ENCODE measurements around the gene MAFB.

The MAFB gene

GRCh38 chr20:40681165-40681564 lies 7.9 kb downstream of the MAFB start:
- DNase-seq: no peak

DNA sequence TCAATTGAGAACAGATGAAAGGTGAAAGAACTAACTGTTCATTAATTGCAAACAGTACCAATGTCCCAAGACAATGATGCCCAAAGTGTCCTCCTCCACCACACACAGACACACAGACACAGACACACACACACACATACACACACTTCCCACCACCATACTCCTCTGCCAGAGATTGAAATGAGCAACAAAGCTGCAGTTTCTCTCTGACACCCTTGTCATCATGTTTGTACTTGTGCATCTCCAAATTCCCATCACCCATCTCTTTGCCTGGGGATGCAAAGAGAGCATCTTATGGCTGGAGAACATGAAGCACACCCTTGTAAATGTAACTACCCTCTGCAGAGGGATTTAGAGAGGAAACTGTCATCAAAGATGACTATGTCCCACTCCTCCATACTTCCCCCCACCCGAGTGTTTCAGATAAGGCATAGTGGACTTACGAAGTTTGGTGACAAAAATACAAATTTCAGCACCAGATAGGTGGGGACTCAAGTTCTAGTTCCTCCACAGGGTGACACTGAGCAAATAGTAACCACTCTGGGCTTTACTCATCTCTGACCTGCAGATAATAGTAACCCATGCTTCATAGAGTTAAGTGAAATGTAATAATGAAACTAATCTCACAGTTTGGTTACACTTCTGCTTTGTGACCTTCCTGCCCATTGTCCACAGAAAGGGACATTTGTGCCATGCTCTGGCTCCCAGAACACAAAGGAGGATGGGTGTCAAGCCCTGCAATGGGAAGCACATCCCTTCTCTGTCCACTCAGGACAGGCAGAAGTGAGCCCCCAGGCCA lies 8.7 kb downstream of the MAFB start:
- no peak for DNase-seq

GRCh38 chr20:40679184-40679583 lies 9.9 kb downstream of the MAFB start:
- DNase-seq: no peak

- DNase-seq: no peak
Measured at GRCh38 chr20:40678286-40678875, 10.7 kb downstream of the MAFB start.

DNA sequence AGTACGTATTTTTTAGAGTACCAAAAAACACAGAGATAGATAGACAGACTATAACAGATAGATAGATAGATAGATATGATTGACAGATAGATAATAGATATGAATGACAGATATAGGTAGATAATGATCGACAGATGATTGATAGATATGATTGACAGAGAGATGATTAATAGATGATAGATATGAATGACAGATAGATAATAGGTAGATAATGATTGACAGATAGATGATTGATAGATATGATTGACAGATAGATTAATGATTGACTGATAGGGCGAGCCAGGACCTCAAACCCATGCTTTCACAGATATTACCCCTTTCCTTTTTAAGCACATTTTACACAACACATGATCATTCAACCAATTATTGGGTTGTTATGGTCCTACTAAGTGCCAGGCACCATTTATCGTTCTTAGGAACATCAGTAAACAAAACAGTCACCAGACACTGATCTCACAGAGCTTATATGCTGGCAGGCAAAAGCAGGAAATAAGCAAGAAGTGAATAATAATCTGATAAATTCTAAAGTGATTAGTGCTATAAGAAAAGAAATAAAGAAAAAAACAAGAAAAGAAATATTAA lies 11.6 kb downstream of the MAFB start:
- DNase-seq: no peak

DNA sequence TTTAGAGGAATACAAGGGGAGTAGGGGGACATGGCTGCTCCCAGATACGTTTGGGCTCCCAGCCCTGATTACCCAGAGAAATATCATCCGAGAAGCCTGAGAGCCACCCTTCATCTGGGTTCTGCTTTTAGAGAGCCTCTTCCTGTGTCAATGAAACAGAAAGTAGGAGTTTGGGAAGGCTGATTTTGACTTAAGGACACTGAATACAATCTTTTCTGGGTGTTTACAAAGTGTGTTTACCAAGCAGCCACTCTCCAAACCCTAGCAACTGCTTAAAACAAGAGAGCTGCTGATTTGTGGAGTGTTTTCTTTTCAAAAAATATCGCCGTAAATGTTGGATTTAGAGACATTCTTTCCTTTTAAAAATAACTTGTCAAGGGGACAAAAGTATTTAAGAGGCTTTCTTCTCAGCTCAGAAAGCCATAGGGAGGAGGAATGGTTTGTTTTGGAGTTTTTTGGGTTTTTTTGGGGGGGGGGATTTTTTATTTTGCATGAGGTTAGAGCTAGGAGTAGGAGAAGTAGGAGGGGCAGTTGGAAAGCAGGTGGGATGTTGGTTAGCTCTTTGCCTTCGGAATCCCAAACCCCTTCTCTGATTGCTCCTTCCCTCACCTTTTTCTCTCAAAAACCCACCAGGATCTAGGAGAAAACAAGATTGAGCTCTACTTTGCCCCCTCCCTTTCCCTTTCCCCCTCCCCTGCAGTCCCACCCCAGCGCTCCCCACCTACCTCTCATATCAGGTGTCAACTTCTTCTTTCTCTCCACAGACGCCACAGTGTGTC lies 12.4 kb downstream of the MAFB start:
- DNase-seq: no peak

DNA sequence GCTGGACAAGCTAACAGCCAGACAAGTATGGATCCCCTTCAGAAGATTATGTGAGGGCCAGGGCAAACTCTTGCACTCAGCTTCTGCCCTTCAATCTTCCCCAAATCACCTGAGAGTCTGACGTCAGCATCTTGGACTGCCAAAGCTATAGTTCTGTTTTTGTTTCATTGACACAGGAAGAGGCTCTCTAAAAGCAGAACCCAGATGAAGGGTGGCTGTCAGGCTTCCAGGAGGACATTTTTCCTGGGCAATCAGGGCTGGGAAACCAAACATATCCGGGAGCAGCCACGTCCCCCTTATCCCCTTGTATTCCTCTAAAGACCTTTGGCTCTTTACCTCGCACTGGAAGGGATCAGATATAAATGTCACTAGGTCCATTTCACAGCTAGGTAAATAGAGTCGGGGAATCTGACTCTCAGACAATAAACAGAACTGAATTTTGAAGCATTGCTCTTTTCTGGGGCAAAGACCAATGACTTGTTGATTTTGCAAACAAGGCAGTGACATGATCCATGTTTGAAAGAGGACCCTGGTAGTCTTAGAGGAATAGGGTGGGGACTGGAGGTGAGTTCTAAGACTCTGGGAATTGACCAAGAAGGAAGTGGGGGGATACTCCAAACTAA lies 13.3 kb downstream of the MAFB start:
- no peak for DNase-seq

GRCh38 chr20:40673442-40673841 lies 15.6 kb downstream of the MAFB start:
- DNase-seq: no peak

GRCh38 chr20:40672095-40672494 lies 16.9 kb downstream of the MAFB start:
- no peak for DNase-seq

- DNase-seq: no peak
Measured at GRCh38 chr20:40670253-40670652, 18.8 kb downstream of the MAFB start.

DNA sequence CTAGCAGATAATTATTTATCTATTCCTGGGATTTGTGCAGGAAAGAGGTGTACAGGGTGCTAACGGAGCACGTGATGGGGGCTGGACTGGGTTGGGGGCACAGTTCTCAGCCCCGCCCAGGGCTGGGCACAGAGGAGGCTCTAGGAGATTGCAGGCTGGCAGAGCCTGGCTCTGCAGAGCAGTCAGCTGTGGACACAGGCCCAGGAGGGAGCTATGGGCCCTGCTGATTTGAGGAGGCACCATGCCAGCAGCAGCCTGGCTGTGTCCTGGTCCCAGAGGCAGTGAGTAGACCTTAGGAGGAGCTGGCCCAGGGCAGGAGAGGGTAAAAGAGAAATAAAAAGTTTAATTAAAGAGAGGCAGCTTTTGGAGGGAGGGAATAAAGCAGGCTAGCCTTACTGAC lies 19.3 kb downstream of the MAFB start:
- no peak for DNase-seq

DNA sequence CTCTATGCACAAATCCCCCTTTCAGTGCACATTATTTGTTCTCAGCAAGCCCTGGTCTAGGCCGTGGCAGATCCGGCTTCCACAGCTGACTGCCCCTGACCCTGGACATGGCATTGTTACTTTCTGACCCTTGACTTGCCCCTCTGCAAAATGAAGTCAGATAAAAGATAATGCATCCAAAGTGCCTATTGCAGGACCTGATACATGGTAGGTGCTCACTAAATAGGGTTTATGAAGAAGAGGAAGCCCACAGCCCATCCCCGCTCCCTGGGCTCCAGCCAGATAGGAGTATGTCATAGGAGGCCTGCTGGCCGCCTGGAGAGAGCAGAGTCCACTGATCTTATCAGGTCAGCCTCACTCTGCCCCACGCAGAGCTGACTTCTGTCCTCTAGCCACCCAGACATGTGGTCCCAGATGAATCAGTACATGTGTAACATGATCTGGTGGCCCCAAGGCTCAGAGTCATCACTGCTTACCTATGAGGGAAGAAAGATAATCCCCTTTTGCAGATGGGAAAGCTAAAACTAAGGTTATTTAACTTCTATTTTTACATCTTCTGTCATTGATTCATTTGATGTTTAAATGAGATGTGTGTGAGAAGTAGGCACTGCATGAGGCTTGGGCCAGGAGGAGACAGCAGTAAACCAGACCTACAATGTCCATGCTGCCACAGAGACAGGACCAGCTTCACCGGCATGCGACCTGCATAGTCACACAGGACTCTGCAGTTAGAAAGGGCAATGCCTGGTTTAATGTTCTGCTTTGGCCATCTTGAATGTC lies 20.4 kb downstream of the MAFB start:
- DNase-seq: peak; percentile 49

- no peak for DNase-seq
Measured at GRCh38 chr20:40667503-40667902, 21.5 kb downstream of the MAFB start.

DNA sequence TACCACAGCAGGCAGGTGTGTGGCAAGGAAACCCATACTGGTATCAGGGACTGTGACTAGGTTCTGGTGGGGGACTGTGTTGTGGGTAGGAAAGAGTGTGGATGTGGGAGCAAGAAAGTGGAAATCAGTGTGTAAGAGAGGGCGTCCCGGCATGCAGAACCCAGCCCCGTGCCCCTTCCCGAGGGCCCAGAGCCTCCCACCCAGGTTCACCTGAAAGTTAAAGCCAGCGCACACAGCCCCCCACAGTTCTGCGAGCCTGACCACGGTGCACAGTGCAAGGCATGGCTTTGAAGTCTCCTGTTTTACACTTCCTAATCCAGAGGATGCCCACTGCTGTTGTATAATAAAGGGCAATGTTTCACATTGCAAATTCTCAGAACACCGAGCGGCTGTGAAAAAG lies 22.7 kb downstream of the MAFB start:
- DNase-seq: no peak

DNA sequence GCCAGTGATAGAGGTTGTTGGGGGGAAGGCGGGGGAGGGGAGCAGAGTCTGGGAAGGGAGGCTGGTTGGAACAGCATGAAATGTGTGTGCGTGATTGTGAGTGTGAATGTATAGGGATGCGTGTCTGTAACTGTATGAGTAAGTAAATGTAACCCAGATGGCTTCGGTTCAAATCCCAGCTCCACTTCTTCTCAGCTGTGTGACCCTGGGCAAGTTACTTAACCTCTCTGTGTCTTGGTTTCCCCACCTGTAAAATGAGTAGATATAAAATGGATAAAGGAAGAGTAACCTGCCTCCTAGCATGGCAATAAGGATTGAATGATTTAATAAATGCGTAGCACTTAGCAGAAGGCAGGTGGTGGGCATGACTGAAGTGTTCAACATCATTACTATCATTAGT lies 24.1 kb downstream of the MAFB start:
- no peak for DNase-seq

GRCh38 chr20:40663991-40664880 lies 24.8 kb downstream of the MAFB start:
- no peak for DNase-seq

DNA sequence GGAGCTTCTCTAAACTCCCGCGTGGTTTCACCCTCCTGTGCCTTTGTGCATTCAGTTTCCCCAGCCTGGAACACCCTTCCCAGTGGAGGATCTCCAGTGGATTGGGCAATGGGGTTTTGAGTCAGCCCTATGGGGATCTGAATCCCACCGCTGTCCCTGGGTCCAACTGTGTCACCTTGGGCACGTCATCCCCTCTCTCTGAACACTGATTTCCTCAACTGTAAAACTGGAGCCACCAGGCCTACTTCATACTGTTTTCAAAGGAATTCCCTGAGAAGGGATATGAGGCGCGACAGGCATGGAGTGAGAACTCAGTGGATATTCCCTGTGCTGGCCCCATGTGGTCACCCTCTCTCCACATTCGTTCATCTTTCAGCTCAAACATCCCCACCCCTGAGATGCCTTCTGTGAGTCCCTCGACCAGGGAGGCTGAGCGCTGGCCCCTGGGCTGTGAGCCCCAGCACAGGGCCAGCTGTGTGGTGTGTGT lies 25.7 kb downstream of the MAFB start:
- DNase-seq: no peak

DNA sequence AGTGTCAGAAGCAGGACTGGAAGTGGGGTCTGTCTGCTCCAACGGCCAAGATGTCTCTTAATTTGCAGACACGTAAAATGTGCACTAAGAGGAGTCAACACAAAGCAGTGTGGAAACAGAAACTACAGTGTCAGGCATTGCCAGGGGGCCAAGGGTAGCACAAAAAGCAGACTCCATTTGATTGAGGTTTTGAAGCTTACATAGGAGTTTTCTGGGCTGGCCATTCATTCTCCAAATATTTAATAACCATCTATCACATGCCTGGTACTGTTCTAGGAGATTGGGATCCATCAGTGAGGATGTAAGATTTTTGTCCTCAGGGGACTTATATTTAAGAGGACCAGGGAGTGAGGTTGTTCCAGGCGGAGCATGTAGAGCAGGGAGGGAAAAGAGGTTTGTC lies 29.5 kb downstream of the MAFB start:
- DNase-seq: no peak

DNA sequence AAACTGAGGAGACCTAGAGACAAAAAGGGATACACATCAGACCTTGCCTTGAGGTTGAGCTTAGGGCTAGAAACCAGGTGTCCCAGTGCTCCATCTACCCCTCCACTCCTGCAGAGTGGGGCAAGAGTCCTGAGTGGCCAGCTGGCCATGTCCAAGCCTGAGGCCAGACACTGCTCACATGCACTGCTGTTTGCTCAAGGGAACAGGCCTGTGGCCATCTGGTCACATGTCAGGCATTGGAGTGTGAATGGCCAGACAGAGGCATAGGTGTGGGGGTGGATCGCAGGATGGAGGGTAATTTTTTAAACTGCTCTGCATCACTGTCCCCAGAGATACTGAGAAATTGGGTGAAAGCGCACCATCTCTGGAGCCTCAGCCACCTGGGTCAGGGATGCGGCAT lies 30.5 kb downstream of the MAFB start:
- DNase-seq: no peak

DNA sequence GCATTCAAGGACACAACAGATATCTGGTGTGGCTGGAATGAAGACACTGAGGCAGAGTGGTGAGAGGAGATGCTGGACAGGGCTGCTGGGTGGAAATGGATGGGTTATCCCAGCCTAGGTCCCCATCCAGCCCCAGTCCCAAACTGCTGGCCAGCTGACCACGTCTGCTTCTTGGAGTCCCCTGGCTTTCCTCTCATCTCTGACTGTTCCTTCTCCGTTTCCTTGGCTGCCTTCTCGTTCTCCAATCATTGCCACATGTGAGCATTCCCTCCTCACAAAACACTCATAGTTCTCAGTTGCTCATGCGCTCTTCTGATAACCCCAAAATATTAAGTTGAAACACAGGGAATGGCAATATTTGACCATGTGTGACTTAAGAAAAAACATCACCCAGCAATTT lies 31.5 kb downstream of the MAFB start:
- no peak for DNase-seq

- no peak for DNase-seq
Measured at GRCh38 chr20:40655451-40655850, 33.6 kb downstream of the MAFB start.

All from EL (cell line).